Hepatocyte (in vitro differentiated cells): ENCODE results near the gene AURKAIP1.

Experiments
- EZH2phosphoT487 ChIP-seq: fragments of 200-600 bp; sonication (generic); IDR thresholded peaks from one replicate; pipeline ENCODE4 v1.6.1; 2018; ENCODE audit warnings: antibody characterized with exemption, mild to moderate bottlenecking, low read depth, moderate library complexity; ENCODE audit not compliant: unreplicated experiment, severe bottlenecking
- TF ChIP-seq, protein P1 (sequence below): fragments of 200-600 bp; sonication (generic); IDR thresholded peaks from 2 replicates; pipeline ENCODE4 v1.5.1; 2016; ENCODE audit warnings: antibody characterized with exemption, mild to moderate bottlenecking; ENCODE audit not compliant: poor library complexity

DNA sequence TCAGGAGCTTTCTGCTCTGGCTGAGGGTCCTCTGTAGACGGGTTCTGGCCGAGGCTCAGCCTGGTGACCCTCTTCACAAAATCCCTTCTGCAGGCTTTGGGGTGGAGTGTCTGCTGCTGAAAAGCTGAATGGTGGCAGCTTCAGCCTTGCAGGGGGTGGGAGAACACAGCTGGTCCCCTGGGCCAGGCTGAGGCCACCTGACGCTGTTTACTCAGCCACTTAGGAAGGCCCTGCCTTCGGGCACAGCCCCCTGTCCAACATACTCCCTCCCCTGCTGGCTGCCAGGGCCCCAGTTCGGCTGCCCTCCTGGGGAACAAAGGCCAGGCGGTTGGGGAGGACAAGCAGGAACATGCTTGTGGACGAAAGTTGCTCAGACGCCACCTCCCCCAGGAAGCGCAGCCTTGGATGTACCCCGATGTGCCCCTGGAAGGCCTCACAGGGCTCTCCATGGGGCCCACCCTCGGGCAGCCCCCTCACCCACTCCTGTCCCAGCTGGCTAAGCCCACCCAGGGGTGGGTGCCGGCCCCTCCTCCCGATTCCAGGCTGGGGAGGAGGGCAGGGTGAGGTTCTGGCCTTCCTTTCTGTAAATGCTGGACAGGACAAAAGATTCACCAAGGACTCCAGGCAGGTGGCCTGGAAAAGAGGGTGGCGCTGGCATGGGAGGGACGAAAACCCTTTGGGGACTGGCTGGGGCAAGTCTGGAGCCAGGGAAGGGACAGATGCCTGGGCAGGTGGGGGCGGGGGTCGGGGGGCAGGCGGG is 46.3 kb upstream of the AURKAIP1 start, which contains the start of gene ANKRD65:
- TF ChIP-seq, protein P1, sequence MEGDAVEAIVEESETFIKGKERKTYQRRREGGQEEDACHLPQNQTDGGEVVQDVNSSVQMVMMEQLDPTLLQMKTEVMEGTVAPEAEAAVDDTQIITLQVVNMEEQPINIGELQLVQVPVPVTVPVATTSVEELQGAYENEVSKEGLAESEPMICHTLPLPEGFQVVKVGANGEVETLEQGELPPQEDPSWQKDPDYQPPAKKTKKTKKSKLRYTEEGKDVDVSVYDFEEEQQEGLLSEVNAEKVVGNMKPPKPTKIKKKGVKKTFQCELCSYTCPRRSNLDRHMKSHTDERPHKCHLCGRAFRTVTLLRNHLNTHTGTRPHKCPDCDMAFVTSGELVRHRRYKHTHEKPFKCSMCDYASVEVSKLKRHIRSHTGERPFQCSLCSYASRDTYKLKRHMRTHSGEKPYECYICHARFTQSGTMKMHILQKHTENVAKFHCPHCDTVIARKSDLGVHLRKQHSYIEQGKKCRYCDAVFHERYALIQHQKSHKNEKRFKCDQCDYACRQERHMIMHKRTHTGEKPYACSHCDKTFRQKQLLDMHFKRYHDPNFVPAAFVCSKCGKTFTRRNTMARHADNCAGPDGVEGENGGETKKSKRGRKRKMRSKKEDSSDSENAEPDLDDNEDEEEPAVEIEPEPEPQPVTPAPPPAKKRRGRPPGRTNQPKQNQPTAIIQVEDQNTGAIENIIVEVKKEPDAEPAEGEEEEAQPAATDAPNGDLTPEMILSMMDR, result no peak
- no peak for TF ChIP-seq EZH2phosphoT487
